Subcutaneous adipose tissue (tissue), 4 donors: ENCODE data around the gene ITGB7. TPM values are rescaled to one million over a fixed set of nuclear protein-coding genes. Genes with fewer than 3 reads are reported as not detected.

Source experiments
- CTCF ChIP-seq: fragments of 450-650 bp; IDR thresholded peaks from one replicate; pipeline ENCODE4 v1.5.1; 2016; ENCODE audit warnings: low read depth, mild to moderate bottlenecking, control low read depth, antibody characterized with exemption, moderate library complexity
- total RNA-seq, 4 donors: library from RNA; depleted of rRNA; stranded (reverse); fragments of >200 nt; gene quantifications; one replicate each; pipeline ENCODE4 v1.1.0, GENCODE V29; 2016

ITGB7 gene
- total RNA-seq, 4 donors from 2014 or later = 0.49 to 8.1 (median 3.0) TPM

- TF ChIP-seq CTCF = no peak
Measured at GRCh38 chr12:53214687-53215455, 7.8 kb upstream of the ITGB7 start.

GRCh38 chr12:53214221-53214620, 7.2 kb upstream of the ITGB7 start:
- TF ChIP-seq CTCF = no peak

GRCh38 chr12:53213348-53213747, 6.3 kb upstream of the ITGB7 start:
- TF ChIP-seq CTCF = no peak

GRCh38 chr12:53212931-53213330, 5.9 kb upstream of the ITGB7 start:
- TF ChIP-seq CTCF = no peak

- TF ChIP-seq CTCF = no peak
Measured at GRCh38 chr12:53211476-53212381, 4.7 kb upstream of the ITGB7 start.

- no peak for TF ChIP-seq CTCF
Measured at GRCh38 chr12:53210843-53211242, 3.8 kb upstream of the ITGB7 start.

- no peak for TF ChIP-seq CTCF
Measured at GRCh38 chr12:53208877-53209463, 1.9 kb upstream of the ITGB7 start.
